ENCODE measurements around the gene RNF215. TPM values are rescaled to one million over a fixed set of nuclear protein-coding genes. Genes with fewer than 3 reads are reported as not detected.
A peak's percentile ranks its signal among the peaks of the same experiment; 100 is the strongest.

Gene RNF215
- total and polyA plus RNA-seq, 2 of the 13 experiments (the other 11 are each of a cell fraction or from before 2014, with no cell fraction given), result 5.3 to 6.1 TPM

- CTCF ChIA-PET (ENCODE audit: low intra/inter-chr PET ratio, low total read pairs), result interaction anchor here (0.8 to 2.5 kb wide), 4 partner anchors 35 to 98 kb away, joined by 3 to 43 read pairs (median 4); partner anchors contain the start of gene RNF215
- 35% methylated on average over 11 of the region's 61 CpGs for WGBS (ENCODE audit: low lambda C conversion rate)
- in situ Hi-C loops (cut with HindIII; ENCODE audit: extremely low pct_ligation_motif_present, low pct_unique_long_range_greater_than_20kb), result loop anchor here (5.0 kb wide), 1 partner anchor 34 kb away; no protein-coding TSS in a partner anchor
- TF ChIP-seq KLF9 (CRISPR knock-in tag; IDR thresholded peaks at IDR 0.05; ENCODE audit: low read depth), result 0 out of 2 replicates have a peak, but pooled peaks have one; percentile 25
- TF ChIP-seq GATA4 (IDR thresholded peaks at IDR 0.05; ENCODE audit: borderline replicate concordance, low read depth), result 0 out of 2 replicates have a peak, but pooled peaks have one; percentile 46
- no peak for TF ChIP-seq ISX (CRISPR knock-in tag; conservative IDR thresholded peaks at IDR 0.05)
- no peak for TF ChIP-seq ZNF816 (CRISPR knock-in tag; IDR thresholded peaks at IDR 0.05; ENCODE audit: borderline replicate concordance)
- TF ChIP-seq ZMYM4 (CRISPR knock-in tag; IDR thresholded peaks at IDR 0.05), result 0 out of 2 replicates have a peak, but pooled peaks have one; percentile 22
- TF ChIP-seq ZNF598 (CRISPR knock-in tag; IDR thresholded peaks at IDR 0.05; ENCODE audit: borderline replicate concordance), result peak; percentile 51; the same call in 1 of the 2 replicates
- peak; percentile 85 for TF ChIP-seq MAX (IDR thresholded peaks at IDR 0.05)
- peak; percentile 64 for TF ChIP-seq HNRNPLL (IDR thresholded peaks at IDR 0.05; ENCODE audit: low read depth, low read length, poor library complexity, severe bottlenecking)
- TF ChIP-seq POLR2AphosphoS5 (IDR thresholded peaks at IDR 0.05; ENCODE audit: low read depth, low read length), result peak; percentile 61
- TF ChIP-seq, protein P1, sequence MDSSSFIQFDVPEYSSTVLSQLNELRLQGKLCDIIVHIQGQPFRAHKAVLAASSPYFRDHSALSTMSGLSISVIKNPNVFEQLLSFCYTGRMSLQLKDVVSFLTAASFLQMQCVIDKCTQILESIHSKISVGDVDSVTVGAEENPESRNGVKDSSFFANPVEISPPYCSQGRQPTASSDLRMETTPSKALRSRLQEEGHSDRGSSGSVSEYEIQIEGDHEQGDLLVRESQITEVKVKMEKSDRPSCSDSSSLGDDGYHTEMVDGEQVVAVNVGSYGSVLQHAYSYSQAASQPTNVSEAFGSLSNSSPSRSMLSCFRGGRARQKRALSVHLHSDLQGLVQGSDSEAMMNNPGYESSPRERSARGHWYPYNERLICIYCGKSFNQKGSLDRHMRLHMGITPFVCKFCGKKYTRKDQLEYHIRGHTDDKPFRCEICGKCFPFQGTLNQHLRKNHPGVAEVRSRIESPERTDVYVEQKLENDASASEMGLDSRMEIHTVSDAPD (CRISPR knock-in tag; IDR thresholded peaks at IDR 0.05), result peak; percentile 7; the same call in 1 of the 2 replicates
- no peak for TF ChIP-seq ZNF597 (CRISPR knock-in tag; IDR thresholded peaks at IDR 0.05)
- peak; percentile 17 for TF ChIP-seq ASH2L (IDR thresholded peaks at IDR 0.05; ENCODE audit: insufficient read length, low read depth, low read length)
- TF ChIP-seq ZFP91 (CRISPR knock-in tag; IDR thresholded peaks at IDR 0.05; ENCODE audit: borderline replicate concordance), result peak; percentile 59; the same call in 1 of the 2 replicates
- TF ChIP-seq ZSCAN20 (CRISPR knock-in tag; IDR thresholded peaks at IDR 0.05; ENCODE audit: borderline replicate concordance), result no peak
These were observed 38.6 kb upstream of the RNF215 start, which contains the start of gene MTFP1 for GRCh38 chr22:30425616-30426387. MTFP1 (plus strand) TSS chr22:30425768; CDS start chr22:30425880, 112 bp downstream.

More at GRCh38 chr22:30425616-30426387, 38.6 kb upstream of the RNF215 start, which contains the start of gene MTFP1:
- H3K9ac ChIP-seq (ENCODE audit: insufficient read depth, low read depth, low read length), result peak within 1 kb of the TSS; percentile 68
- intact Hi-C loops (cut with micrococcal nuclease; ENCODE audit: unreplicated experiment), result loop anchor here (1.0 kb wide), 1 partner anchor 35 kb away; no protein-coding TSS in a partner anchor
- peak within 1 kb of the TSS; percentile 64 for H2AFZ ChIP-seq (ENCODE audit: low read length)
- POLR2A ChIA-PET, result interaction anchor here (1.0 to 7.2 kb wide), 3 partner anchors 12 to 38 kb away, joined by 3 to 164 read pairs (median 5); partner anchors contain the start of genes RNF215 and SEC14L2
- TSS peak; percentile 26 for BruUV-seq (replicated peaks)
- H3K27ac ChIP-seq (ENCODE audit: extremely low read length, insufficient read depth, low read length), result peak within 1 kb of the TSS; percentile 70
- FAIRE-seq (no peak), DNase-seq (ENCODE audit: low spot score) (peak; percentile 66), ATAC-seq (peak; percentile 30)
- peaks cover 0 to 5% of the 10 kb centered on the region in 2 experiments; a peak in 2 of 5 replicates for H3K36me3 ChIP-seq (replicated peaks in 1 of 2; ENCODE audit: control insufficient read depth in 1 of 2, insufficient read depth in 2 of 2, low read length in 2 of 2)
- no peaks in the 10 kb centered on the region for H3K9me3 ChIP-seq (ENCODE audit: low read length)
- H3K4me2 ChIP-seq (ENCODE audit: low read depth, low read length), result peak within 1 kb of the TSS; percentile 99
- peak within 1 kb of the TSS; percentile 68 to 89 (median 68) for H3K4me3 ChIP-seq (replicated peaks in 1 of 3; ENCODE audit: insufficient read depth in 1 of 3, low read depth in 2 of 3, low read length in 3 of 3)
- peaks cover 13% of the 10 kb centered on the region for H3K79me2 ChIP-seq (ENCODE audit: insufficient read depth, low read length)
- no peaks in the 10 kb centered on the region for H3K27me3 ChIP-seq (ENCODE audit: control insufficient read depth in 1 of 2, insufficient read depth in 2 of 2, low read length in 2 of 2)
- H4K20me1 ChIP-seq (ENCODE audit: insufficient read depth, low read length), result no peaks in the 10 kb centered on the region
- H3K4me1 ChIP-seq (ENCODE audit: insufficient read depth, low read length), result peaks cover 39% of the 10 kb centered on the region
